Keratinocyte (primary cell): ENCODE data around the gene APOL3. TPM values are rescaled to one million over a fixed set of nuclear protein-coding genes. Genes with fewer than 3 reads are reported as not detected.
"Not testable (repeated sequence)": the region's sequence is repeated elsewhere in the genome, so short reads cannot be mapped to it uniquely, and the experiment has no call there.

ENCODE experiments used
- DNase-seq: peaks from one replicate; pipeline ENCODE4 v3.0.0-alpha.2; 2011; ENCODE audit warnings: low read depth, missing footprints, low spot score
- FAIRE-seq: peaks from 2 replicates; lab custom pipeline; 2011; peaks lifted over from hg19 to GRCh38; lab: Jason Lieb, UNC
- H2AFZ ChIP-seq: 2 replicates; pipeline ENCODE4 v1.6.0; 2012; ENCODE audit warnings: low read length, control low read depth, inconsistent platforms; ENCODE audit not compliant: control insufficient read depth
- H3K27ac ChIP-seq: 2 replicates; pipeline ENCODE4 v1.5.1; 2011; ENCODE audit warnings: low read length; ENCODE audit not compliant: control insufficient read depth, insufficient read depth
- H3K27me3 ChIP-seq: 3 replicates; pipeline ENCODE4 v1.6.0; 2011; ENCODE audit warnings: low read length; ENCODE audit not compliant: control insufficient read depth, insufficient read depth; ENCODE audit errors: extremely low read depth
- H3K36me3 ChIP-seq, 2 experiments: 2 replicates in 1 of 2; 3 replicates in 1 of 2; pipeline ENCODE4 v1.5.1; 2011; ENCODE audit warnings: low read length in 2 of 2, mild to moderate bottlenecking in 1 of 2; ENCODE audit not compliant: control insufficient read depth in 2 of 2, insufficient read depth in 2 of 2; ENCODE audit errors: extremely low read depth in 1 of 2
- H3K4me1 ChIP-seq: 3 replicates; pipeline ENCODE4 v1.5.1; 2011; ENCODE audit warnings: low read length; ENCODE audit not compliant: control insufficient read depth, insufficient read depth; ENCODE audit errors: extremely low read depth
- H3K4me2 ChIP-seq: 3 replicates; pipeline ENCODE4 v1.6.0; 2011; ENCODE audit warnings: low read depth, low read length; ENCODE audit not compliant: control insufficient read depth, insufficient read depth; ENCODE audit errors: extremely low read depth
- H3K4me3 ChIP-seq, 3 experiments: fragments of 200-600 bp in 1 of 3; sonication (generic) in 1 of 3; 2 replicates in 2 of 3; 3 replicates in 1 of 3; pipeline ENCODE4 v1.5.1; 2011 to 2016; ENCODE audit warnings: low read length in 3 of 3, mild to moderate bottlenecking in 3 of 3, control low read depth in 2 of 3, inconsistent platforms in 1 of 3, low read depth in 1 of 3, mixed read lengths in 1 of 3, mixed run types in 1 of 3, moderate library complexity in 1 of 3; ENCODE audit not compliant: control insufficient read depth in 2 of 3, insufficient read depth in 2 of 3; ENCODE audit errors: extremely low read depth in 1 of 3
- H3K79me2 ChIP-seq: 2 replicates; pipeline ENCODE4 v1.6.0; 2012; ENCODE audit warnings: low read length; ENCODE audit not compliant: control insufficient read depth, insufficient read depth
- H3K9ac ChIP-seq: 3 replicates; pipeline ENCODE4 v1.6.0; 2011; ENCODE audit warnings: low read length; ENCODE audit not compliant: control insufficient read depth, insufficient read depth; ENCODE audit errors: extremely low read depth
- H3K9me1 ChIP-seq: 3 replicates; pipeline ENCODE4 v1.6.0; 2011; ENCODE audit warnings: low read length; ENCODE audit not compliant: control insufficient read depth, insufficient read depth; ENCODE audit errors: extremely low read depth
- H3K9me3 ChIP-seq: 2 replicates; pipeline ENCODE4 v1.5.1; 2012; ENCODE audit warnings: low read depth, low read length; ENCODE audit not compliant: control insufficient read depth
- H4K20me1 ChIP-seq: 3 replicates; pipeline ENCODE4 v1.6.0; 2011; ENCODE audit warnings: low read length; ENCODE audit not compliant: control insufficient read depth, insufficient read depth; ENCODE audit errors: extremely low read depth
- EZH2 ChIP-seq: IDR thresholded peaks from one replicate; pipeline ENCODE4 v1.6.1; 2012; ENCODE audit warnings: inconsistent platforms, mild to moderate bottlenecking, low read length, moderate library complexity
- dilution Hi-C: fragments of 300-500 bp; cut with MboI; formaldehyde crosslinking; loops from one replicate; pipeline ENCODE4 v1.7.0; 2020; ENCODE audit warnings: low sequenced_read_pairs; ENCODE audit not compliant: extremely low pct_ligation_motif_present
- polyA plus RNA-seq, 5 experiments: library from polyadenylated mRNA; depleted of rRNA in 3 of 5; stranded (reverse) in 3 of 5; stranded (forward) in 1 of 5; unstranded in 1 of 5; fragments of >200 nt; gene quantifications; 1 replicate in 1 of 5; 2 replicates in 3 of 5; 3 replicates in 1 of 5; pipeline versions ENCODE4 v1.2.1 to v1.2.3, GENCODE V29; 2011 to 2012; ENCODE audit warnings: missing spikeins in 2 of 5, low read depth in 1 of 5, low replicate concordance in 1 of 5
- TF ChIP-seq, protein P1 (sequence below), 3 experiments: IDR thresholded peaks in 1 of 3; conservative IDR thresholded peaks in 1 of 3; optimal IDR thresholded peaks in 1 of 3; 2 replicates in 2 of 3; 3 replicates in 1 of 3; pipeline versions ENCODE3 to v1.5.1; 2011; ENCODE audit warnings: low read length in 3 of 3, mild to moderate bottlenecking in 3 of 3, moderate library complexity in 2 of 3, control low read depth in 1 of 3, inconsistent platforms in 1 of 3; ENCODE audit not compliant: insufficient read depth in 2 of 3; ENCODE audit errors: extremely low read depth in 1 of 3

The APOL3 gene
- polyA plus RNA-seq, 1 donor (not counting 4 experiments of a cell fraction or from before 2014, with no cell fraction given) = 0.92 TPM

DNA sequence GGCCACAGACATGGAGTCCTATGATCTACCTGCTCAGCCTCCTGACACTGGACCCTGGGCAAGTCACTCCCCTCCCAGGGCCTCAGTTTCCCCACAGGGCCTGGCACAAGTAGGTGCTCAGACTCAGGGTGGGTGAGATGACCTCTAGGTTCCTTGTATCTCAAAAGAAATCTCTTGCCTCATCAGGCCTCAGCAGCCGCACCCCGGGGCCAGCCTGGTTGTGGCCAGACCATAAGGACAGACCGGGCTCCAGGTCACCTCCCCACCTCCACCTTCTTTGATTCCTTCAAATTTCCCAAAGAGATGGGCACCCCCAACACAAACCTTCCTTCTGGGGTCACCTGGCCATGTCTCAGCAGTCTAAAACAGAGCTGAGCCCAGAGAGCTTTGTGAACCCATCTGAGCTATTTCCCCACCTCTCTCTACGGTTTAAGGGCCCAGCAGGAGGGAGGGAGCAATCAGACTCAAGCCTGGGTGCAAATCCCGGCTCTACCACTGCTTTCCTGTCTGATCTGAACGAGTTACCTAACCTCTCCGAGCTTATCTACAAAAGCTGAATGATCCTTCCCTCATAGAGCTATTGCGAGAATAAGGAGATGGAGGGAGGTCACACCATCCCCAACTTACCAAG, 43.6 kb upstream of the APOL3 start:
- Histone ChIP-seq H3K79me2 (no peaks in the 10 kb centered on the region), H3K27me3 (peaks cover 5% of the 10 kb centered on the region), H3K4me1 (peaks cover 6% of the 10 kb centered on the region), H4K20me1 (no peaks in the 10 kb centered on the region), H3K9me3 (no peaks in the 10 kb centered on the region), H3K9me1 (no peaks in the 10 kb centered on the region), H3K4me2 (peak overlapping the region; percentile 55), H2AFZ (no peak overlapping the region), H3K9ac (no peak overlapping the region), H3K4me3 (no peak overlapping the region), H3K36me3 (no peaks in the 10 kb centered on the region), H3K27ac (no peak overlapping the region)
- TF ChIP-seq EZH2 = no peak
- TF ChIP-seq, protein P1, sequence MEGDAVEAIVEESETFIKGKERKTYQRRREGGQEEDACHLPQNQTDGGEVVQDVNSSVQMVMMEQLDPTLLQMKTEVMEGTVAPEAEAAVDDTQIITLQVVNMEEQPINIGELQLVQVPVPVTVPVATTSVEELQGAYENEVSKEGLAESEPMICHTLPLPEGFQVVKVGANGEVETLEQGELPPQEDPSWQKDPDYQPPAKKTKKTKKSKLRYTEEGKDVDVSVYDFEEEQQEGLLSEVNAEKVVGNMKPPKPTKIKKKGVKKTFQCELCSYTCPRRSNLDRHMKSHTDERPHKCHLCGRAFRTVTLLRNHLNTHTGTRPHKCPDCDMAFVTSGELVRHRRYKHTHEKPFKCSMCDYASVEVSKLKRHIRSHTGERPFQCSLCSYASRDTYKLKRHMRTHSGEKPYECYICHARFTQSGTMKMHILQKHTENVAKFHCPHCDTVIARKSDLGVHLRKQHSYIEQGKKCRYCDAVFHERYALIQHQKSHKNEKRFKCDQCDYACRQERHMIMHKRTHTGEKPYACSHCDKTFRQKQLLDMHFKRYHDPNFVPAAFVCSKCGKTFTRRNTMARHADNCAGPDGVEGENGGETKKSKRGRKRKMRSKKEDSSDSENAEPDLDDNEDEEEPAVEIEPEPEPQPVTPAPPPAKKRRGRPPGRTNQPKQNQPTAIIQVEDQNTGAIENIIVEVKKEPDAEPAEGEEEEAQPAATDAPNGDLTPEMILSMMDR (optimal IDR thresholded peaks at IDR 0.05 in 1 of 3, IDR thresholded peaks at IDR 0.05 in 1 of 3, conservative IDR thresholded peaks at IDR 0.05 in 1 of 3; ENCODE audit: extremely low read depth in 1 of 3, insufficient read depth in 2 of 3, low read length in 3 of 3) = no peak
- dilution Hi-C loops = no loop called here
- DNase-seq (no peak), FAIRE-seq (no peak)

DNA sequence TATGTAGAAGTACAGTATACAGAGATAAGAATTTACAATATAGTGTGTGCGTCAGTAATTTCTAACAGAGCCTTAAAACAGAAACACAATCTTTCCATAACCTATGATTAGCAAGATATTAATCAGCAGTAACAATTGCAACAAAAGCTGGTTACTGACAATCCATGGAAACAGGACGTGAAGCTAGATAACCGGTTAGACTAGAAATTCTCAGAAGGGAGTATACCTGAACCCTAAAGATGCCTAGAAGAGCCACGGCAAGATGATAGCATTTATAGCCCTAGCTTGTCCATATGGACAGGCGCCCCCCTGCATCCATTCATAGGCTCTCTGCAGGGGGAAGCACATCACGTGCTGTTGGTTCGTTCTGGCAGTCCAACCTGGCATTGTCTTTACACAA, 42.9 kb upstream of the APOL3 start:
- H2AFZ ChIP-seq = not testable (repeated sequence)

GRCh38 chr22:36202906-36203305, 42.4 kb upstream of the APOL3 start:
- H3K36me3 ChIP-seq, H3K9ac ChIP-seq, H3K9me3 ChIP-seq, H3K9me1 ChIP-seq, H3K27me3 ChIP-seq, dilution Hi-C loops, DNase-seq, H4K20me1 ChIP-seq, H3K4me1 ChIP-seq, H3K27ac ChIP-seq, H3K79me2 ChIP-seq: not testable (repeated sequence)
- FAIRE-seq = peak; percentile 13
- Histone ChIP-seq H2AFZ (peak overlapping the region; percentile 2), H3K4me2 (peak overlapping the region; percentile 51), H3K4me3 (peak overlapping the region in 1 of 3 experiments; percentile 34)

More for the DNA sequence above, 42.9 kb upstream of the APOL3 start:
- H3K9me1 ChIP-seq, H3K4me3 ChIP-seq, H3K9ac ChIP-seq, H3K4me1 ChIP-seq, DNase-seq, H3K27me3 ChIP-seq, H4K20me1 ChIP-seq, H3K9me3 ChIP-seq, H3K79me2 ChIP-seq, FAIRE-seq, dilution Hi-C loops, H3K36me3 ChIP-seq, H3K27ac ChIP-seq: not testable (repeated sequence)
- H3K4me2 ChIP-seq = peak overlapping the region; percentile 51
